ENCODE measurements around the gene MYT1.

The MYT1 gene

GRCh38 chr20:64140061-64140931, 24.0 kb upstream of the MYT1 start:
- DNase-seq (ENCODE audit: low spot score): no peak

GRCh38 chr20:64140956-64141355, 23.3 kb upstream of the MYT1 start:
- no peak for DNase-seq (ENCODE audit: low spot score)

GRCh38 chr20:64142590-64142989, 21.7 kb upstream of the MYT1 start:
- no peak for DNase-seq (ENCODE audit: low spot score)

- no peak for DNase-seq (ENCODE audit: low spot score)
These were observed 21.0 kb upstream of the MYT1 start for GRCh38 chr20:64143018-64143801.

- DNase-seq (ENCODE audit: low spot score): no peak
These were observed 19.9 kb upstream of the MYT1 start for GRCh38 chr20:64144144-64144912.

- no peak for DNase-seq (ENCODE audit: low spot score)
These were observed 18.6 kb upstream of the MYT1 start for GRCh38 chr20:64145458-64146300.

- no peak for DNase-seq (ENCODE audit: low spot score)
These were observed 17.8 kb upstream of the MYT1 start for GRCh38 chr20:64146301-64146935.

- DNase-seq (ENCODE audit: low spot score): no peak
These were observed 17.2 kb upstream of the MYT1 start for GRCh38 chr20:64146936-64147477.

- DNase-seq (ENCODE audit: low spot score): no peak
These were observed 15.7 kb upstream of the MYT1 start for GRCh38 chr20:64148581-64148980.

GRCh38 chr20:64149141-64149540, 15.1 kb upstream of the MYT1 start:
- no peak for DNase-seq (ENCODE audit: low spot score)

GRCh38 chr20:64149809-64150560, 14.3 kb upstream of the MYT1 start:
- no peak for DNase-seq (ENCODE audit: low spot score)

- no peak for DNase-seq (ENCODE audit: low spot score)
These were observed 13.3 kb upstream of the MYT1 start for GRCh38 chr20:64150756-64151632.

- no peak for DNase-seq (ENCODE audit: low spot score)
These were observed 12.4 kb upstream of the MYT1 start for GRCh38 chr20:64151633-64152530.

GRCh38 chr20:64152906-64153305, 11.3 kb upstream of the MYT1 start:
- no peak for DNase-seq (ENCODE audit: low spot score)

GRCh38 chr20:64153410-64153809, 10.8 kb upstream of the MYT1 start:
- no peak for DNase-seq (ENCODE audit: low spot score)

GRCh38 chr20:64153861-64154589, 10.2 kb upstream of the MYT1 start:
- no peak for DNase-seq (ENCODE audit: low spot score)

- DNase-seq (ENCODE audit: low spot score): no peak
These were observed 9.5 kb upstream of the MYT1 start for GRCh38 chr20:64154590-64155257.
